ENCODE data around the gene SH2D5.

- TF ChIP-seq, protein P1, sequence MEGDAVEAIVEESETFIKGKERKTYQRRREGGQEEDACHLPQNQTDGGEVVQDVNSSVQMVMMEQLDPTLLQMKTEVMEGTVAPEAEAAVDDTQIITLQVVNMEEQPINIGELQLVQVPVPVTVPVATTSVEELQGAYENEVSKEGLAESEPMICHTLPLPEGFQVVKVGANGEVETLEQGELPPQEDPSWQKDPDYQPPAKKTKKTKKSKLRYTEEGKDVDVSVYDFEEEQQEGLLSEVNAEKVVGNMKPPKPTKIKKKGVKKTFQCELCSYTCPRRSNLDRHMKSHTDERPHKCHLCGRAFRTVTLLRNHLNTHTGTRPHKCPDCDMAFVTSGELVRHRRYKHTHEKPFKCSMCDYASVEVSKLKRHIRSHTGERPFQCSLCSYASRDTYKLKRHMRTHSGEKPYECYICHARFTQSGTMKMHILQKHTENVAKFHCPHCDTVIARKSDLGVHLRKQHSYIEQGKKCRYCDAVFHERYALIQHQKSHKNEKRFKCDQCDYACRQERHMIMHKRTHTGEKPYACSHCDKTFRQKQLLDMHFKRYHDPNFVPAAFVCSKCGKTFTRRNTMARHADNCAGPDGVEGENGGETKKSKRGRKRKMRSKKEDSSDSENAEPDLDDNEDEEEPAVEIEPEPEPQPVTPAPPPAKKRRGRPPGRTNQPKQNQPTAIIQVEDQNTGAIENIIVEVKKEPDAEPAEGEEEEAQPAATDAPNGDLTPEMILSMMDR (IDR thresholded peaks at IDR 0.05; ENCODE audit: low read length) = no peak
- no peak for TF ChIP-seq EZH2phosphoT487 (IDR thresholded peaks at IDR 0.05; ENCODE audit: low read length)
Measured at GRCh38 chr1:20723159-20723536, 9.4 kb downstream of the SH2D5 start.

Measured in MM.1S (cell line).